ENCODE results near the gene SUN1.

The SUN1 gene

DNA sequence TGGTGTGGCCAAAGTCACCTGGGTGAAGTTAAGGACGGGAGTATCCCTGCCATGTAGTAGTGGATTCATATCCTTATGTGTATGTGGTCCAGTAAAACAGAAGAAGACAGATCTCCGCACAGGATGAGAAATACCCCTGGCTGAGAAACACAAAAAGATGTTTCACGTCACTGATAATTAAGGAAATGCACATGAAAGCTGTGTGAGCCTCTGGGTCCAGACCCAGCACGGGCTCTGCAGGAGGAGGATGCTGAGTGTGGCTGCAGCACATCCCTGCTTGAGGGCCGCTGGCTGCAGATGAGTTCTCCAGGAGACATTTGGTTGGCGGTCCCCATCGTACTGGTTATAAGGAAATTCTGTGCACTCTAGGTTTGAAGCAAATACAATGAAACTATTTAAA, 8.2 kb upstream of the SUN1 start:
- no peaks in the 10 kb centered on the region for H3K27me3 ChIP-seq (replicated peaks; ENCODE audit: control insufficient read depth, insufficient read depth, low read length, poor library complexity, severe bottlenecking)
- H3K9me3 ChIP-seq (ENCODE audit: control insufficient read depth, low read length) = no peaks in the 10 kb centered on the region
- no peak overlapping the region for H3K27ac ChIP-seq (ENCODE audit: insufficient read depth, low read length, poor library complexity, severe bottlenecking)
- DNase-seq = no peak
- H3K36me3 ChIP-seq (ENCODE audit: control insufficient read depth, insufficient read depth, low read length) = peaks cover 12% of the 10 kb centered on the region
- H3K4me1 ChIP-seq (ENCODE audit: control insufficient read depth, insufficient read depth, low read length, poor library complexity, severe bottlenecking) = no peaks in the 10 kb centered on the region
- H3K4me3 ChIP-seq (ENCODE audit: insufficient read depth, low read depth, low read length, poor library complexity, severe bottlenecking) = no peak overlapping the region

DNA sequence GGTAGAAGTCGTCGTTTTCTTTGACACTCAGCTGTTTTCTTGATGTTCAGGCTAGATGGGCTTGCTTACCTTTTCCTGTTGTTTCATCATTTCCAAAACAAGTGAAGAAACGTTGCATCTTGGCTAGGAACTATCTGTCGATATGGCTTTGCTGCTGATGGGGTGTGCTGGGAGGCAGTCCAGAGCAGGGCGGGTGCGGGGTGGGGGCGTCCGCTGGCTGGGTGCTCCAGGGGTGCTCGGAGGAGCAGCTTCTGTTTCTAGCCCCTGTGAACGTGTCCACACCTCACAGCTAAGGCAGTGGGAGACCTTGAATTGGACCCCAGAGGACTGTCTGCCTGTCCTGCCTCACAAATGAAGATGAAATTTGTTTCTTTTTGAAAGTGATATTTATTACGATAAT, 7.6 kb upstream of the SUN1 start:
- H3K27me3 ChIP-seq (replicated peaks; ENCODE audit: control insufficient read depth, insufficient read depth, low read length, poor library complexity, severe bottlenecking) = no peaks in the 10 kb centered on the region
- no peaks in the 10 kb centered on the region for H3K9me3 ChIP-seq (ENCODE audit: control insufficient read depth, low read length)
- no peak overlapping the region for H3K27ac ChIP-seq (ENCODE audit: insufficient read depth, low read length, poor library complexity, severe bottlenecking)
- no peak overlapping the region for H3K4me3 ChIP-seq (ENCODE audit: insufficient read depth, low read depth, low read length, poor library complexity, severe bottlenecking)
- peaks cover 12% of the 10 kb centered on the region for H3K36me3 ChIP-seq (ENCODE audit: control insufficient read depth, insufficient read depth, low read length)
- no peak for DNase-seq
- H3K4me1 ChIP-seq (ENCODE audit: control insufficient read depth, insufficient read depth, low read length, poor library complexity, severe bottlenecking) = no peaks in the 10 kb centered on the region

- Histone ChIP-seq H3K27ac (ENCODE audit: insufficient read depth, low read length, poor library complexity, severe bottlenecking) (no peak overlapping the region), H3K27me3 (replicated peaks; ENCODE audit: control insufficient read depth, insufficient read depth, low read length, poor library complexity, severe bottlenecking) (no peaks in the 10 kb centered on the region), H3K36me3 (ENCODE audit: control insufficient read depth, insufficient read depth, low read length) (peaks cover 12% of the 10 kb centered on the region), H3K4me3 (ENCODE audit: insufficient read depth, low read depth, low read length, poor library complexity, severe bottlenecking) (no peak overlapping the region), H3K9me3 (ENCODE audit: control insufficient read depth, low read length) (no peaks in the 10 kb centered on the region), H3K4me1 (ENCODE audit: control insufficient read depth, insufficient read depth, low read length, poor library complexity, severe bottlenecking) (peaks cover 3% of the 10 kb centered on the region)
- DNase-seq = no peak
Observed at GRCh38 chr7:825386-825785, 6.9 kb upstream of the SUN1 start.

DNA sequence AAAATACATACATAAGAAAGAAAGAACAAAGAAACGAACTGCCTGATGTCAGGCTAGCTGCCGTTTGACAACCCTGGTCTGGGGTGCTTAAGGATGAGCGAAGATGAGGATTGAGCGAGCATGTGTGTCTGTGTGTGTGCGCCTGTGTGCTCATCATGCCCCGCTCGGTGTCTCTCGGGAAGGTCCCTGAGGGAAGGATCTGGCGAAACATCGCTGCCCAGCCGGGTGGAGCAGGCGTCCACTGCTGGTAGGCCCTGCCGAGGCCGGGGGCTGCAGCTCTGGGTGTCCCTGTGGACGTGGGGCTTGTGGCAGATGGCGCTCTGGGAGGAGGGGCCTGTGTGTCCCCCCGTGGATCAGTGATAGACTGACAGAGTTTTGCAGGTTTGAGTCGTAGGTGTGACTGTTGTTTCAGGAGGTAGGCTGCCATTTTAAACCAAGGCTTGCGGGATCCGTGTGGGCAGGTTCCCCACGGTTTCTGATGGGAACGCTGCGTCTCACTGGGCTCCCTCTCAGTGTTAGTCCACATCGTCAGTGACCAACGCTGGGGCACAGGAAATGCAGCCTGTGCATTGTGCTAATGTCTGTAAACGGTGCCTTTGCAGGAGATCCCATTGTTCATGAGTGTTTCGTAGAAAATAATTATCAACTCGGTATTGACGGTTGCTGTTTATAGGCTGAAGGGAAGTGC, 5.9 kb upstream of the SUN1 start:
- no peak for DNase-seq
- H3K4me1 ChIP-seq (ENCODE audit: control insufficient read depth, insufficient read depth, low read length, poor library complexity, severe bottlenecking) = peaks cover 13% of the 10 kb centered on the region
- no peaks in the 10 kb centered on the region for H3K27me3 ChIP-seq (replicated peaks; ENCODE audit: control insufficient read depth, insufficient read depth, low read length, poor library complexity, severe bottlenecking)
- H3K4me3 ChIP-seq (ENCODE audit: insufficient read depth, low read depth, low read length, poor library complexity, severe bottlenecking) = no peak overlapping the region
- H3K9me3 ChIP-seq (ENCODE audit: control insufficient read depth, low read length) = no peaks in the 10 kb centered on the region
- peaks cover 12% of the 10 kb centered on the region for H3K36me3 ChIP-seq (ENCODE audit: control insufficient read depth, insufficient read depth, low read length)
- H3K27ac ChIP-seq (ENCODE audit: insufficient read depth, low read length, poor library complexity, severe bottlenecking) = no peak overlapping the region

- Histone ChIP-seq H3K27me3 (replicated peaks; ENCODE audit: control insufficient read depth, insufficient read depth, low read length, poor library complexity, severe bottlenecking) (no peaks in the 10 kb centered on the region), H3K9me3 (ENCODE audit: control insufficient read depth, low read length) (no peaks in the 10 kb centered on the region), H3K4me1 (ENCODE audit: control insufficient read depth, insufficient read depth, low read length, poor library complexity, severe bottlenecking) (peaks cover 16% of the 10 kb centered on the region), H3K27ac (ENCODE audit: insufficient read depth, low read length, poor library complexity, severe bottlenecking) (no peak overlapping the region), H3K4me3 (ENCODE audit: insufficient read depth, low read depth, low read length, poor library complexity, severe bottlenecking) (no peak overlapping the region), H3K36me3 (ENCODE audit: control insufficient read depth, insufficient read depth, low read length) (peaks cover 5% of the 10 kb centered on the region)
- DNase-seq = no peak
Observed at GRCh38 chr7:828793-829561, 3.3 kb upstream of the SUN1 start.

GRCh38 chr7:830069-830468, 2.2 kb upstream of the SUN1 start:
- Histone ChIP-seq H3K4me3 (ENCODE audit: insufficient read depth, low read depth, low read length, poor library complexity, severe bottlenecking) (no peak overlapping the region), H3K4me1 (ENCODE audit: control insufficient read depth, insufficient read depth, low read length, poor library complexity, severe bottlenecking) (peaks cover 16% of the 10 kb centered on the region), H3K9me3 (ENCODE audit: control insufficient read depth, low read length) (no peaks in the 10 kb centered on the region), H3K27me3 (replicated peaks; ENCODE audit: control insufficient read depth, insufficient read depth, low read length, poor library complexity, severe bottlenecking) (no peaks in the 10 kb centered on the region), H3K36me3 (ENCODE audit: control insufficient read depth, insufficient read depth, low read length) (peaks cover 5% of the 10 kb centered on the region), H3K27ac (ENCODE audit: insufficient read depth, low read length, poor library complexity, severe bottlenecking) (no peak overlapping the region)
- no peak for DNase-seq

DNA sequence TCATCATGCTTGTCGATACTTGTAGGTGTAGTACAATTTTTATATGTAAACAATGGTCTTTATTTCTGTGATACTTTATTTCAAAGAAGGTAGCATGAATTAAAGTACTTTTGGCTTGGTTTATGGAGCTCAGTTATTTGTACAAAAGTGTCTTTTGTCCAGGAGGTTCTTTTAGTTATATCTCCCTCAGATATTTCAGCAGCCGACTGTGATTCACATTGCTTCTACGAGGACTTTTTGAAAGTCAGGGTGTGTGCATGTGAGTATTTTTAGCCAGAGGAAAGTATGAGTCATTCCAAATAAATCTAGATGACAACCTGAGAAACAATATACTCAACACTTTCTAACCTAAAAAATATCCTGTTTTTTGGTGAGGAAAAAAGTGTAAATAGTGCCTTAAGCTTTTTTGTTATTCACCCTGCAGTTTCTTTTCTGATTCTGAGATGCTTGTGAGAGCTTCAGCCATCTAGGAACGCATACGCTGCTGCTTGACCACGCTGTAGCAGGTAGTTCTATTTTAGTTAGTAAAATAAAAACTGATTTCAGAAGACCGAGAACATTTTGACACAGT, 595 bp upstream of the SUN1 start:
- no peaks in the 10 kb centered on the region for H3K9me3 ChIP-seq (ENCODE audit: control insufficient read depth, low read length)
- peak overlapping the region; percentile 86 for H3K27ac ChIP-seq (ENCODE audit: insufficient read depth, low read length, poor library complexity, severe bottlenecking)
- H3K27me3 ChIP-seq (replicated peaks; ENCODE audit: control insufficient read depth, insufficient read depth, low read length, poor library complexity, severe bottlenecking) = no peaks in the 10 kb centered on the region
- DNase-seq = peak in 1 of 3 donors; percentile 3
- peaks cover 16% of the 10 kb centered on the region for H3K4me1 ChIP-seq (ENCODE audit: control insufficient read depth, insufficient read depth, low read length, poor library complexity, severe bottlenecking)
- H3K4me3 ChIP-seq (ENCODE audit: insufficient read depth, low read depth, low read length, poor library complexity, severe bottlenecking) = peak overlapping the region; percentile 37
- peaks cover 2% of the 10 kb centered on the region for H3K36me3 ChIP-seq (ENCODE audit: control insufficient read depth, insufficient read depth, low read length)

GRCh38 chr7:832968-833424, 720 bp downstream of the SUN1 start:
- Histone ChIP-seq H3K9me3 (ENCODE audit: control insufficient read depth, low read length) (no peaks in the 10 kb centered on the region), H3K4me1 (ENCODE audit: control insufficient read depth, insufficient read depth, low read length, poor library complexity, severe bottlenecking) (peaks cover 16% of the 10 kb centered on the region), H3K27me3 (replicated peaks; ENCODE audit: control insufficient read depth, insufficient read depth, low read length, poor library complexity, severe bottlenecking) (no peaks in the 10 kb centered on the region), H3K27ac (ENCODE audit: insufficient read depth, low read length, poor library complexity, severe bottlenecking) (peak overlapping the region; percentile 86), H3K36me3 (ENCODE audit: control insufficient read depth, insufficient read depth, low read length) (peaks cover 3% of the 10 kb centered on the region), H3K4me3 (ENCODE audit: insufficient read depth, low read depth, low read length, poor library complexity, severe bottlenecking) (no peak overlapping the region)
- DNase-seq = no peak

- no peak overlapping the region for H3K4me3 ChIP-seq (ENCODE audit: insufficient read depth, low read depth, low read length, poor library complexity, severe bottlenecking)
- peaks cover 16% of the 10 kb centered on the region for H3K4me1 ChIP-seq (ENCODE audit: control insufficient read depth, insufficient read depth, low read length, poor library complexity, severe bottlenecking)
- H3K9me3 ChIP-seq (ENCODE audit: control insufficient read depth, low read length) = no peaks in the 10 kb centered on the region
- H3K27me3 ChIP-seq (replicated peaks; ENCODE audit: control insufficient read depth, insufficient read depth, low read length, poor library complexity, severe bottlenecking) = no peaks in the 10 kb centered on the region
- peak overlapping the region; percentile 86 for H3K27ac ChIP-seq (ENCODE audit: insufficient read depth, low read length, poor library complexity, severe bottlenecking)
- H3K36me3 ChIP-seq (ENCODE audit: control insufficient read depth, insufficient read depth, low read length) = peaks cover 6% of the 10 kb centered on the region
- no peak for DNase-seq
Observed at GRCh38 chr7:833601-834258, 1.5 kb downstream of the SUN1 start.

Data from effector memory CD4-positive, alpha-beta T cell (primary cell).